ENCODE data around the gene VAV2. TPM values are rescaled to one million over a fixed set of nuclear protein-coding genes. Genes with fewer than 3 reads are reported as not detected.

The VAV2 gene
- total and polyA plus RNA-seq, 2 experiments from 2014 or later: 8.1 to 28.9 TPM

- Mint-ChIP-seq H3K4me1 (no peaks in the 10 kb centered on the region), H3K27ac (no peak overlapping the region), H3K9me3 (no peaks in the 10 kb centered on the region), H3K27me3 (ENCODE audit: insufficient read depth, low read depth, poor library complexity) (peaks cover 11% of the 10 kb centered on the region), H3K4me3 (no peak overlapping the region), H3K36me3 (ENCODE audit: low read depth) (peaks cover 73% of the 10 kb centered on the region)
- no peak for DNase-seq (ENCODE audit: low spot score)
- peaks cover 10% of the 10 kb centered on the region for H4K20me1 ChIP-seq (replicated peaks; ENCODE audit: insufficient read depth)
- no peak overlapping the region for H3K27ac ChIP-seq (ENCODE audit: low read depth)
- H3K4me3 ChIP-seq: no peak overlapping the region
- peaks cover 25% of the 10 kb centered on the region for H3K36me3 ChIP-seq (ENCODE audit: insufficient read depth)
- H3K4me1 ChIP-seq (ENCODE audit: insufficient read depth): no peaks in the 10 kb centered on the region
- H3K27me3 ChIP-seq (ENCODE audit: insufficient read depth): no peaks in the 10 kb centered on the region
- H3K9me2 ChIP-seq (ENCODE audit: insufficient read depth): no peaks in the 10 kb centered on the region
- TF ChIP-seq POLR2AphosphoS5 (IDR thresholded peaks at IDR 0.05; ENCODE audit: low read depth) (no peak), ZNF331 (CRISPR knock-in tag; IDR thresholded peaks at IDR 0.05; ENCODE audit: low read depth) (no peak), JUNB (IDR thresholded peaks at IDR 0.05; ENCODE audit: unreplicated experiment) (no peak), CREB1 (CRISPR knock-in tag; IDR thresholded peaks at IDR 0.05; ENCODE audit: low read depth) (no peak), EZH2phosphoT487 (IDR thresholded peaks at IDR 0.05; ENCODE audit: unreplicated experiment) (no peak), ZNF114 (CRISPR knock-in tag; IDR thresholded peaks at IDR 0.05) (no peak), ETS1 (IDR thresholded peaks at IDR 0.05) (no peak), ZNF462 (CRISPR knock-in tag; IDR thresholded peaks at IDR 0.05) (no peak), CTCF (conservative IDR thresholded peaks at IDR 0.05; ENCODE audit: low read depth in 2 of 2) (no peak), STAT1 (IDR thresholded peaks at IDR 0.05; ENCODE audit: unreplicated experiment) (no peak), NANOG (IDR thresholded peaks at IDR 0.05; ENCODE audit: borderline replicate concordance) (no peak), EZH2 (IDR thresholded peaks at IDR 0.05; ENCODE audit: low read depth, unreplicated experiment) (no peak)
- TF ChIP-seq, protein P1, sequence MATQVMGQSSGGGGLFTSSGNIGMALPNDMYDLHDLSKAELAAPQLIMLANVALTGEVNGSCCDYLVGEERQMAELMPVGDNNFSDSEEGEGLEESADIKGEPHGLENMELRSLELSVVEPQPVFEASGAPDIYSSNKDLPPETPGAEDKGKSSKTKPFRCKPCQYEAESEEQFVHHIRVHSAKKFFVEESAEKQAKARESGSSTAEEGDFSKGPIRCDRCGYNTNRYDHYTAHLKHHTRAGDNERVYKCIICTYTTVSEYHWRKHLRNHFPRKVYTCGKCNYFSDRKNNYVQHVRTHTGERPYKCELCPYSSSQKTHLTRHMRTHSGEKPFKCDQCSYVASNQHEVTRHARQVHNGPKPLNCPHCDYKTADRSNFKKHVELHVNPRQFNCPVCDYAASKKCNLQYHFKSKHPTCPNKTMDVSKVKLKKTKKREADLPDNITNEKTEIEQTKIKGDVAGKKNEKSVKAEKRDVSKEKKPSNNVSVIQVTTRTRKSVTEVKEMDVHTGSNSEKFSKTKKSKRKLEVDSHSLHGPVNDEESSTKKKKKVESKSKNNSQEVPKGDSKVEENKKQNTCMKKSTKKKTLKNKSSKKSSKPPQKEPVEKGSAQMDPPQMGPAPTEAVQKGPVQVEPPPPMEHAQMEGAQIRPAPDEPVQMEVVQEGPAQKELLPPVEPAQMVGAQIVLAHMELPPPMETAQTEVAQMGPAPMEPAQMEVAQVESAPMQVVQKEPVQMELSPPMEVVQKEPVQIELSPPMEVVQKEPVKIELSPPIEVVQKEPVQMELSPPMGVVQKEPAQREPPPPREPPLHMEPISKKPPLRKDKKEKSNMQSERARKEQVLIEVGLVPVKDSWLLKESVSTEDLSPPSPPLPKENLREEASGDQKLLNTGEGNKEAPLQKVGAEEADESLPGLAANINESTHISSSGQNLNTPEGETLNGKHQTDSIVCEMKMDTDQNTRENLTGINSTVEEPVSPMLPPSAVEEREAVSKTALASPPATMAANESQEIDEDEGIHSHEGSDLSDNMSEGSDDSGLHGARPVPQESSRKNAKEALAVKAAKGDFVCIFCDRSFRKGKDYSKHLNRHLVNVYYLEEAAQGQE (IDR thresholded peaks at IDR 0.05; ENCODE audit: unreplicated experiment): no peak
- H3K79me2 ChIP-seq (replicated peaks; ENCODE audit: insufficient read depth): peaks cover 6% of the 10 kb centered on the region; the same call in 1 of the 2 replicates
- no peak for ATAC-seq
- H3F3A ChIP-seq (replicated peaks; ENCODE audit: low read depth): 0 out of 2 replicates have a peak, but pooled peaks cover 3% of the 10 kb centered on the region
- no peak overlapping the region for H2AFZ ChIP-seq
- H3K4me2 ChIP-seq: no peak overlapping the region
Observed at GRCh38 chr9:134040176-134040565, 48.0 kb upstream of the VAV2 start.

Measured in GM23338 (cell line).